OCI-LY7 (cell line): ENCODE measurements around the gene RAD51B. TPM values are rescaled to one million over a fixed set of nuclear protein-coding genes. Genes with fewer than 3 reads are reported as not detected.

Experiments used
- BruUV-seq: library from RNA; stranded (reverse); fragments of 400-500 nt; replicated peaks from 2 replicates; lab custom pipeline; 2021; lab: Mats Ljungman, UMichigan
- CTCF ChIA-PET: fragments of 300-600 bp; sonication (Branson Sonifier 250); formaldehyde crosslinking; loops from one replicate; lab custom pipeline; 2022; ENCODE audit warnings: antibody characterized with exemption; ENCODE audit not compliant: unreplicated experiment; lab: Charles Lee
- POLR2A ChIA-PET: fragments of 300-600 bp; sonication (Branson Sonifier 250); formaldehyde crosslinking; loops from one replicate; lab custom pipeline; 2022; ENCODE audit warnings: antibody characterized with exemption; lab: Charles Lee
- DNase-seq: peaks from one replicate; pipeline ENCODE4 v3.0.0-alpha.2; 2015; ENCODE audit warnings: low spot score
- H2AFZ ChIP-seq: fragments of 200-600 bp; sonication (generic), shearing (Covaris generic); 2 replicates; pipeline ENCODE4 v1.6.1; 2014; ENCODE audit warnings: mild to moderate bottlenecking, antibody characterized with exemption, low read length, moderate library complexity
- H3K27ac ChIP-seq: fragments of 200-600 bp; sonication (generic); 2 replicates; pipeline ENCODE4 v1.5.1; 2014; ENCODE audit warnings: mixed run types, low read depth, mild to moderate bottlenecking, moderate library complexity, low read length, inconsistent platforms; ENCODE audit not compliant: poor library complexity, severe bottlenecking
- H3K36me3 ChIP-seq: fragments of 200-600 bp; sonication (generic); 2 replicates; pipeline ENCODE4 v1.6.1; 2014; ENCODE audit warnings: mild to moderate bottlenecking, antibody characterized with exemption, low read length, moderate library complexity, mixed read lengths; ENCODE audit not compliant: insufficient read depth
- H3K4me1 ChIP-seq: fragments of 200-600 bp; sonication (generic); 2 replicates; pipeline ENCODE4 v1.5.1; 2014; ENCODE audit warnings: mild to moderate bottlenecking, low read length; ENCODE audit not compliant: insufficient read depth, poor library complexity, severe bottlenecking
- H3K4me2 ChIP-seq: fragments of 200-600 bp; sonication (generic); 2 replicates; pipeline ENCODE4 v1.6.1; 2014; ENCODE audit warnings: mild to moderate bottlenecking, low read length
- H3K4me3 ChIP-seq: fragments of 200-600 bp; sonication (generic); 2 replicates; pipeline ENCODE4 v1.5.1; 2014; ENCODE audit warnings: mild to moderate bottlenecking, low read depth, low read length; ENCODE audit not compliant: poor library complexity, severe bottlenecking
- H3K79me2 ChIP-seq: fragments of 200-600 bp; sonication (generic); 2 replicates; pipeline ENCODE4 v1.6.1; 2016; ENCODE audit warnings: low read depth, mild to moderate bottlenecking, low read length, moderate library complexity, mixed read lengths; ENCODE audit not compliant: insufficient read depth
- H3K9me2 ChIP-seq: fragments of 200-600 bp; sonication (generic); 2 replicates; pipeline ENCODE4 v1.6.1; 2016; ENCODE audit warnings: mild to moderate bottlenecking, low read length, mixed read lengths; ENCODE audit not compliant: insufficient read depth
- H3K9me3 ChIP-seq: fragments of 200-600 bp; sonication (generic); 2 replicates; pipeline ENCODE4 v1.6.1; 2014; ENCODE audit warnings: mild to moderate bottlenecking, mixed run types, low read length, mixed read lengths
- H4K20me1 ChIP-seq: fragments of 200-600 bp; sonication (generic); 2 replicates; pipeline ENCODE4 v1.6.1; 2014; ENCODE audit warnings: mild to moderate bottlenecking, antibody characterized with exemption, low read length, moderate library complexity, mixed read lengths; ENCODE audit not compliant: insufficient read depth
- CTCF ChIP-seq: fragments of 200-600 bp; sonication (generic); conservative IDR thresholded peaks from 2 replicates; pipeline ENCODE4 v1.5.1; 2014; ENCODE audit warnings: mild to moderate bottlenecking, antibody characterized with exemption, low read length, moderate library complexity, mixed read lengths
- EZH2phosphoT487 ChIP-seq: fragments of 200-600 bp; sonication (generic); IDR thresholded peaks from 2 replicates; pipeline ENCODE4 v1.6.1; 2018; ENCODE audit warnings: low read depth, borderline replicate concordance, mild to moderate bottlenecking, mixed run types, antibody characterized with exemption, low read length, moderate library complexity, mixed read lengths
- intact Hi-C: fragments of 100-400 bp; cut with micrococcal nuclease; formaldehyde crosslinking; loops from one replicate; pipeline ENCODE4 v1.10.0; 2022; ENCODE audit not compliant: unreplicated experiment
- total RNA-seq, 2 experiments: library from RNA; depleted of rRNA in 1 of 2; stranded (reverse); fragments of >200 nt in 1 of 2; shearing (Covaris generic) in 1 of 2; gene quantifications; 2 replicates each; pipeline ENCODE4 v1.2.3, GENCODE V29; 2014 to 2022

RAD51B gene
- total RNA-seq, 2 experiments from 2014 or later = 41.4 to 89.9 TPM

- H3K9me3 ChIP-seq = no peaks in the 10 kb centered on the region
- BruUV-seq = no TSS peak
- ChIA-PET POLR2A (no interaction called here), CTCF (no interaction called here)
- intact Hi-C loops = no loop called here
- no peak overlapping the region for H3K4me3 ChIP-seq
- H2AFZ ChIP-seq = no peak overlapping the region
- no peak for TF ChIP-seq CTCF
- no peak for TF ChIP-seq EZH2phosphoT487
- H3K27ac ChIP-seq = no peak overlapping the region
- no peaks in the 10 kb centered on the region for H3K4me1 ChIP-seq
- no peaks in the 10 kb centered on the region for H3K36me3 ChIP-seq
- H3K79me2 ChIP-seq = no peaks in the 10 kb centered on the region
- DNase-seq = no peak
- no peak overlapping the region for H3K4me2 ChIP-seq
- H4K20me1 ChIP-seq = no peaks in the 10 kb centered on the region
- no peaks in the 10 kb centered on the region for H3K9me2 ChIP-seq
Observed at GRCh38 chr14:68041876-68042354, 222.3 kb downstream of the RAD51B start.

DNA sequence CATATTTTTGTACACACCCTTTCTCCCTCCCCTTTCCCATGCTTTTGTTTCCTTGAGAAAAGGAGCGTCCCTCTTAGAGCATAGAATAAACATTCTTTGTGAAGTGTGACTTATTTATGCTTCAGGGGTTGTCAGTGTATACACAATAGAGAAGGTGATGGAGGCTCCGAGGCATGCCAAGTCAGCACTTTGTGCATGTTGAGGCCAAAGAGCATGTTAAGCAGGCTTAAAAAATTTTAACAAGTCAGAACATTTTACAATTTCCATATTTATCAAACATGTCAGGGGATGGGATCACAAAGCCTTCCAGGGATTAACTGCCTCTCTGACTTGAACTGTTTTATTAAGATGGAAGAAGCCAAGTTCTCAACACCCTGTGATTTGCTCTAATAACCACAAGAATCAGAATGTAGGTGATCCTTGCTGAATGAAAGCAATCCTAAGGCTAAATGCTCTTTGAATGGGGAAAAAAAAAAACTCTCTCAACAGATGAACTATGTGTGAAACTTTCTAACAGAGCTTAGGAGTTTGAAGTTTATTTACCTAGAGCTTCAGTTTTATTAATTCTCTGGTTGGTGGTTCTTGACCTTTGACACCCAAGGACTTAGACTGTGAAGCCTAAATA lies 223.1 kb downstream of the RAD51B start:
- H3K27ac ChIP-seq = no peak overlapping the region
- POLR2A ChIA-PET = interaction anchor here (0.6 kb wide), 1 partner anchor 1715 kb away, joined by 6 read pairs; no protein-coding TSS in a partner anchor
- CTCF ChIA-PET = no interaction called here

More for the DNA sequence above, 223.1 kb downstream of the RAD51B start:
- Histone ChIP-seq H3K9me2 (no peaks in the 10 kb centered on the region), H3K4me1 (no peaks in the 10 kb centered on the region), H3K36me3 (no peaks in the 10 kb centered on the region), H3K4me3 (no peak overlapping the region), H3K9me3 (no peaks in the 10 kb centered on the region), H3K4me2 (no peak overlapping the region), H2AFZ (no peak overlapping the region), H4K20me1 (no peaks in the 10 kb centered on the region), H3K79me2 (no peaks in the 10 kb centered on the region)
- intact Hi-C loops = no loop called here
- no TSS peak for BruUV-seq
- TF ChIP-seq EZH2phosphoT487 (no peak), CTCF (no peak)
- DNase-seq = no peak
